AG09309 (cell line): ENCODE results near the gene ARHGAP6.
"Not testable (repeated sequence)": the region's sequence is repeated elsewhere in the genome, so short reads cannot be mapped to it uniquely, and the experiment has no call there.

Experiments used
- DNase-seq: peaks from one replicate; pipeline ENCODE4 v3.0.0-alpha.2; 2010; ENCODE audit warnings: low read depth
- H3K4me3 ChIP-seq: 2 replicates; pipeline ENCODE4 v1.5.1; 2011; ENCODE audit warnings: mild to moderate bottlenecking, low read depth, low read length, moderate library complexity; ENCODE audit not compliant: control insufficient read depth
- CTCF ChIP-seq: IDR thresholded peaks from 2 replicates; pipeline ENCODE4 v1.5.1; 2011; ENCODE audit warnings: mild to moderate bottlenecking, low read depth, low read length, inconsistent platforms; ENCODE audit not compliant: insufficient read depth, control insufficient read depth; ENCODE audit errors: missing control alignments

Gene ARHGAP6

GRCh38 chrX:11580789-11581188 is 84.9 kb downstream of the ARHGAP6 start:
- no peak overlapping the region for H3K4me3 ChIP-seq
- DNase-seq: no peak
- TF ChIP-seq CTCF: no peak

- no peak for TF ChIP-seq CTCF
- H3K4me3 ChIP-seq: no peak overlapping the region
- DNase-seq: no peak
These were observed 85.8 kb downstream of the ARHGAP6 start for GRCh38 chrX:11579636-11580600.

GRCh38 chrX:11578301-11578700 is 87.4 kb downstream of the ARHGAP6 start:
- not testable (repeated sequence) for H3K4me3 ChIP-seq, DNase-seq

- no peak for DNase-seq
- no peak for TF ChIP-seq CTCF
- no peak overlapping the region for H3K4me3 ChIP-seq
These were observed 88.1 kb downstream of the ARHGAP6 start for GRCh38 chrX:11577603-11578002.

GRCh38 chrX:11575332-11575731 is 90.4 kb downstream of the ARHGAP6 start:
- DNase-seq: no peak
- TF ChIP-seq CTCF: no peak
- H3K4me3 ChIP-seq: no peak overlapping the region

GRCh38 chrX:11567528-11568220 is 98.0 kb downstream of the ARHGAP6 start:
- no peak for TF ChIP-seq CTCF
- H3K4me3 ChIP-seq: no peak overlapping the region
- DNase-seq: no peak

GRCh38 chrX:11566789-11567188 is 98.9 kb downstream of the ARHGAP6 start:
- no peak for TF ChIP-seq CTCF
- no peak overlapping the region for H3K4me3 ChIP-seq
- DNase-seq: no peak
